HepG2 (cell line): ENCODE data around the gene DERL2. TPM values are rescaled to one million over a fixed set of nuclear protein-coding genes. Genes with fewer than 3 reads are reported as not detected.

Experiments used
- BATF2 ChIP-seq: sonication (generic); formaldehyde crosslinking; IDR thresholded peaks from 2 replicates; pipeline ENCODE4 v1.8.0; 2022; ENCODE audit warnings: mild to moderate bottlenecking, missing genetic modification reagents, moderate library complexity
- CERS6 ChIP-seq: sonication (generic); formaldehyde crosslinking; IDR thresholded peaks from 2 replicates; pipeline ENCODE4 v1.5.0; 2020; ENCODE audit warnings: missing genetic modification reagents
- CREB3 ChIP-seq: sonication (generic); formaldehyde crosslinking; IDR thresholded peaks from 2 replicates; pipeline ENCODE4 v1.5.0; 2020; ENCODE audit warnings: missing genetic modification reagents
- ERF ChIP-seq: IDR thresholded peaks from 2 replicates; pipeline ENCODE4 v1.6.1; 2018; ENCODE audit warnings: missing biosample characterization, missing genetic modification reagents
- FOSL2 ChIP-seq: sonication (generic); formaldehyde crosslinking; IDR thresholded peaks from 2 replicates; pipeline ENCODE4 v1.4.0; 2020; ENCODE audit warnings: missing genetic modification reagents
- GABPA ChIP-seq, 2 experiments: IDR thresholded peaks; 2 replicates each; pipeline ENCODE4 v1.6.1; 2011 to 2016; ENCODE audit warnings: low read depth in 2 of 2, low read length in 1 of 2, missing biosample characterization in 1 of 2, missing genetic modification characterization in 1 of 2
- GTF2F1 ChIP-seq: fragments of 150-350 bp; IDR thresholded peaks from 2 replicates; pipeline ENCODE4 v1.6.1; 2014; ENCODE audit warnings: low read length
- JARID2 ChIP-seq: sonication (generic); formaldehyde crosslinking; IDR thresholded peaks from 2 replicates; pipeline ENCODE4 v1.8.1; 2023; ENCODE audit warnings: missing genetic modification reagents, inconsistent platforms; ENCODE audit not compliant: insufficient replicate concordance
- KLF16 ChIP-seq, 2 experiments: sonication (generic) in 1 of 2; formaldehyde crosslinking in 1 of 2; IDR thresholded peaks; 2 replicates each; pipeline versions ENCODE4 v1.6.1 to v1.8.0; 2016 to 2023; ENCODE audit warnings: missing genetic modification reagents in 2 of 2, missing compliant biosample characterization in 1 of 2
- MBNL3 ChIP-seq: fragments of 250-450 bp; sonication (Bioruptor Pico); conservative IDR thresholded peaks from 2 replicates; pipeline ENCODE4 v1.8.0; 2022; ENCODE audit warnings: mild to moderate bottlenecking, inconsistent platforms
- MZF1 ChIP-seq: sonication (generic); formaldehyde crosslinking; IDR thresholded peaks from 2 replicates; pipeline ENCODE4 v1.8.1; 2023; ENCODE audit warnings: mild to moderate bottlenecking, missing genetic modification reagents, borderline replicate concordance
- NR2F6 ChIP-seq, 2 experiments: IDR thresholded peaks; 2 replicates each; pipeline ENCODE4 v1.6.1; 2016; ENCODE audit warnings: antibody characterized with exemption in 1 of 2, mild to moderate bottlenecking in 1 of 2
- PITX1 ChIP-seq: sonication (generic); formaldehyde crosslinking; IDR thresholded peaks from 2 replicates; pipeline ENCODE4 v1.5.1; 2020; ENCODE audit warnings: mild to moderate bottlenecking, missing genetic modification reagents
- ZC3H13 ChIP-seq: sonication (generic); formaldehyde crosslinking; IDR thresholded peaks from 2 replicates; pipeline ENCODE4 v1.8.1; 2023; ENCODE audit warnings: mild to moderate bottlenecking, missing genetic modification reagents, moderate library complexity
- ZNF20 ChIP-seq: sonication (generic); formaldehyde crosslinking; IDR thresholded peaks from 2 replicates; pipeline ENCODE4 v1.4.0; 2020; ENCODE audit warnings: mild to moderate bottlenecking, moderate library complexity, missing genetic modification reagents
- ZNF224 ChIP-seq: sonication (generic); formaldehyde crosslinking; IDR thresholded peaks from 2 replicates; pipeline ENCODE4 v1.5.0; 2020; ENCODE audit warnings: mild to moderate bottlenecking, missing genetic modification reagents
- ZNF253 ChIP-seq: sonication (generic); formaldehyde crosslinking; IDR thresholded peaks from 2 replicates; pipeline ENCODE4 v1.8.0; 2022; ENCODE audit warnings: mild to moderate bottlenecking, missing genetic modification reagents, borderline replicate concordance
- ZNF354B ChIP-seq: sonication (generic); formaldehyde crosslinking; IDR thresholded peaks from 2 replicates; pipeline ENCODE4 v1.8.0; 2022; ENCODE audit warnings: mild to moderate bottlenecking, missing genetic modification reagents
- ZNF367 ChIP-seq: sonication (generic); formaldehyde crosslinking; IDR thresholded peaks from 2 replicates; pipeline ENCODE4 v1.4.0; 2020; ENCODE audit warnings: missing genetic modification reagents, borderline replicate concordance
- ZNF503 ChIP-seq: sonication (generic); formaldehyde crosslinking; IDR thresholded peaks from 2 replicates; pipeline ENCODE4 v1.4.0; 2020; ENCODE audit warnings: missing genetic modification reagents
- ZNF749 ChIP-seq: sonication (generic); formaldehyde crosslinking; IDR thresholded peaks from 2 replicates; pipeline ENCODE4 v1.8.0; 2022; ENCODE audit warnings: mild to moderate bottlenecking, missing genetic modification reagents, moderate library complexity, borderline replicate concordance
- ZNF766 ChIP-seq: sonication (generic); formaldehyde crosslinking; IDR thresholded peaks from 2 replicates; pipeline ENCODE4 v1.5.0; 2020; ENCODE audit warnings: missing genetic modification reagents, borderline replicate concordance
- ZNF775 ChIP-seq: sonication (generic); formaldehyde crosslinking; IDR thresholded peaks from 2 replicates; pipeline ENCODE4 v1.4.0; 2020; ENCODE audit warnings: missing genetic modification reagents, mild to moderate bottlenecking, moderate library complexity, borderline replicate concordance
- ZNF781 ChIP-seq: sonication (generic); formaldehyde crosslinking; IDR thresholded peaks from 2 replicates; pipeline ENCODE4 v1.5.1; 2020; ENCODE audit warnings: borderline replicate concordance, mild to moderate bottlenecking, missing genetic modification reagents; ENCODE audit errors: not compliant biosample characterization
- polyA plus RNA-seq, 8 experiments: library from polyadenylated mRNA; depleted of rRNA in 3 of 8; stranded (reverse) in 7 of 8; unstranded in 1 of 8; fragments of >200 nt; fragmentation: Illumina TruSeq in 4 of 8; extraction: Trizol in 4 of 8; gene quantifications; 2 replicates each; pipeline versions ENCODE4 v1.2.1 to v1.2.3, GENCODE V29; 2011 to 2016; ENCODE audit warnings: low read depth in 4 of 8, missing spikeins in 1 of 8, mixed read lengths in 1 of 8; ENCODE audit not compliant: insufficient read depth in 1 of 8
- total RNA-seq, 5 experiments: library from RNA; depleted of rRNA; stranded (reverse); fragments of >200 nt; fragmentation: Illumina TruSeq; extraction: Trizol; gene quantifications; 2 replicates each; pipeline ENCODE4 v1.2.3, GENCODE V29; 2016; ENCODE audit warnings: low read depth in 1 of 5

DERL2 gene
- total and polyA plus RNA-seq, 2 of the 13 experiments (the other 11 are each of a cell fraction or from before 2014, with no cell fraction given), result 59.3 to 65.2 TPM

GRCh38 chr17:5486206-5487124, 487 bp upstream of the DERL2 start, which contains the start of gene MIS12 (continued):
- TF ChIP-seq MZF1, result 0 out of 2 replicates have a peak, but pooled peaks have one; percentile 42
- no peak for TF ChIP-seq ZNF354B
- peak; percentile 21; the same call in 1 of the 2 replicates for TF ChIP-seq FOSL2
- peak; percentile 48; the same call in 1 of the 2 replicates for TF ChIP-seq CREB3
- no peak; the same call in 1 of the 2 replicates for TF ChIP-seq GTF2F1
- no peak; the same call in 1 of the 2 replicates for TF ChIP-seq ZC3H13
- no peak for TF ChIP-seq MBNL3 (CRISPR knock-in tag)
- TF ChIP-seq ZNF224 (CRISPR knock-in tag), result no peak
- peak; percentile 83 for TF ChIP-seq JARID2 (CRISPR knock-in tag)
- TF ChIP-seq ERF, result peak; percentile 66
- peak; percentile 89 for TF ChIP-seq GABPA (IDR thresholded peaks at IDR 0.05; ENCODE audit: low read depth, low read length)
- peak; percentile 92 for TF ChIP-seq GABPA (CRISPR knock-in tag; IDR thresholded peaks at IDR 0.05; ENCODE audit: low read depth)
- TF ChIP-seq ZNF20 (CRISPR knock-in tag), result no peak
- no peak for TF ChIP-seq NR2F6 (IDR thresholded peaks at IDR 0.05)
- peak; percentile 9; the same call in 1 of the 2 replicates for TF ChIP-seq NR2F6 (CRISPR knock-in tag; IDR thresholded peaks at IDR 0.05)
- no peak for TF ChIP-seq ZNF775 (CRISPR knock-in tag)
- no peak; the same call in 1 of the 2 replicates for TF ChIP-seq CERS6 (CRISPR knock-in tag)
- peak; percentile 62; the same call in 1 of the 2 replicates for TF ChIP-seq BATF2 (CRISPR knock-in tag)
- TF ChIP-seq ZNF781, result peak; percentile 63
- peak; percentile 67 for TF ChIP-seq ZNF503
- TF ChIP-seq ZNF766 (CRISPR knock-in tag), result 0 out of 2 replicates have a peak, but pooled peaks have one; percentile 51
- peak; percentile 91; the same call in 1 of the 2 replicates for TF ChIP-seq ZNF253 (CRISPR knock-in tag)
- TF ChIP-seq ZNF749, result peak; percentile 82; the same call in 1 of the 2 replicates
- TF ChIP-seq KLF16 (CRISPR knock-in tag; IDR thresholded peaks at IDR 0.05), result peak in 1 of 2 experiments; percentile 78; a peak in 1 of 4 replicates
- TF ChIP-seq PITX1, result peak; percentile 64; the same call in 1 of the 2 replicates
- peak; percentile 61; the same call in 1 of the 2 replicates for TF ChIP-seq ZNF367
